GM12878 (cell line): ENCODE results near the gene PGLYRP3. TPM values are rescaled to one million over a fixed set of nuclear protein-coding genes. Genes with fewer than 3 reads are reported as not detected.

ENCODE experiments used
- ATAC-seq: fragments of 200-7000 bp; cut with Tn5 transposase; 3 replicates; pipeline ENCODE4 v1.9.1; 2020; ENCODE audit warnings: mild to moderate bottlenecking, moderate library complexity
- BruUV-seq: library from RNA; stranded (reverse); fragments of 400-500 nt; replicated peaks from 2 replicates; lab custom pipeline; 2021; lab: Mats Ljungman, UMichigan
- CTCF ChIA-PET: fragments of 300-600 bp; sonication (Branson Sonifier 250); formaldehyde crosslinking; extraction: SDS; loops from one replicate; lab custom pipeline; 2021; ENCODE audit warnings: inconsistent platforms; lab: Yijun Ruan, JAX
- POLR2A ChIA-PET: fragments of 350-600 bp; formaldehyde crosslinking; extraction: SDS; loops from one replicate; lab custom pipeline; 2021; ENCODE audit warnings: inconsistent platforms; lab: Charles Lee
- RAD21 ChIA-PET: fragments of 300-600 bp; sonication (Branson Sonifier 250); formaldehyde crosslinking; loops from one replicate; lab custom pipeline; 2023; ENCODE audit warnings: antibody characterized with exemption; ENCODE audit not compliant: unreplicated experiment; lab: Charles Lee
- SMC1A ChIA-PET: fragments of 300-600 bp; sonication (Branson Sonifier 250); formaldehyde crosslinking; loops from one replicate; lab custom pipeline; 2023; ENCODE audit not compliant: unreplicated experiment, uncharacterized antibody; lab: Charles Lee
- DNase-seq: peaks from one replicate; pipeline ENCODE4 v3.0.0-alpha.2; 2011; ENCODE audit warnings: low read depth, low spot score
- FAIRE-seq: peaks from 3 replicates; lab custom pipeline; 2011; peaks lifted over from hg19 to GRCh38; lab: Jason Lieb, UNC
- H2AFZ ChIP-seq: 2 replicates; pipeline ENCODE4 v1.6.0; 2011; ENCODE audit warnings: low read depth, low read length, control low read depth; ENCODE audit not compliant: control insufficient read depth
- H3K27ac ChIP-seq: 2 replicates; pipeline ENCODE4 v1.5.1; 2011; ENCODE audit warnings: control low read depth; ENCODE audit not compliant: control insufficient read depth, insufficient read depth
- H3K27me3 ChIP-seq, 2 experiments: replicated peaks in 1 of 2; 2 replicates each; pipeline versions ENCODE4 v1.6.0 to v1.6.1; 2011; ENCODE audit warnings: low read length in 1 of 2; ENCODE audit not compliant: control insufficient read depth in 2 of 2, insufficient read depth in 2 of 2
- H3K36me3 ChIP-seq, 2 experiments: 2 replicates each; pipeline ENCODE4 v1.5.1; 2011; ENCODE audit warnings: low read length in 1 of 2; ENCODE audit not compliant: control insufficient read depth in 2 of 2, insufficient read depth in 2 of 2
- H3K4me1 ChIP-seq: 2 replicates; pipeline ENCODE4 v1.6.1; 2011; ENCODE audit warnings: mild to moderate bottlenecking, low read length, moderate library complexity, mixed read lengths; ENCODE audit not compliant: control insufficient read depth, insufficient read depth
- H3K4me2 ChIP-seq: 2 replicates; pipeline ENCODE4 v1.6.0; 2011; ENCODE audit warnings: control low read depth; ENCODE audit not compliant: control insufficient read depth, insufficient read depth
- H3K4me3 ChIP-seq: fragments of 200-600 bp; sonication (generic); 2 replicates; pipeline ENCODE4 v1.5.1; 2016
- H3K79me2 ChIP-seq: 2 replicates; pipeline ENCODE4 v1.6.0; 2011; ENCODE audit warnings: low read length; ENCODE audit not compliant: control insufficient read depth, insufficient read depth
- H3K9ac ChIP-seq: 2 replicates; pipeline ENCODE4 v1.8.0; 2011; ENCODE audit warnings: low read length, control low read depth, mixed read lengths; ENCODE audit not compliant: control insufficient read depth, insufficient read depth
- H3K9me3 ChIP-seq: replicated peaks from 3 replicates; pipeline ENCODE4 v1.5.1; 2011; ENCODE audit warnings: mild to moderate bottlenecking, low read length; ENCODE audit not compliant: control insufficient read depth, insufficient read depth
- H4K20me1 ChIP-seq: 2 replicates; pipeline ENCODE4 v1.6.0; 2011; ENCODE audit not compliant: control insufficient read depth, insufficient read depth
- EP300 ChIP-seq, 2 experiments: fragments of 150-350 bp in 1 of 2; IDR thresholded peaks; 2 replicates each; pipeline ENCODE4 v1.6.1; 2011 to 2012; ENCODE audit warnings: low read depth in 2 of 2, low read length in 2 of 2, borderline replicate concordance in 1 of 2, improper control_type of control experiment in 1 of 2, inconsistent platforms in 1 of 2; ENCODE audit not compliant: control insufficient read depth in 1 of 2
- FOXK2 ChIP-seq: fragments of 450-650 bp; IDR thresholded peaks from 2 replicates; pipeline ENCODE4 v1.6.1; 2017; ENCODE audit warnings: mild to moderate bottlenecking, moderate library complexity
- NBN ChIP-seq: fragments of 450-650 bp; IDR thresholded peaks from 2 replicates; pipeline ENCODE4 v1.6.1; 2016
- NFXL1 ChIP-seq: fragments of 450-650 bp; IDR thresholded peaks from 2 replicates; pipeline ENCODE4 v1.6.1; 2017; ENCODE audit warnings: antibody characterized with exemption, mild to moderate bottlenecking, borderline replicate concordance
- RBBP5 ChIP-seq: fragments of 200-600 bp; sonication (generic); conservative IDR thresholded peaks from 2 replicates; pipeline ENCODE4 v1.6.1; 2016
- RCOR1 ChIP-seq: conservative IDR thresholded peaks from 2 replicates; pipeline ENCODE4 v1.6.1; 2012; ENCODE audit warnings: low read depth, low read length, improper control_type of control experiment
- RELA ChIP-seq: fragments of 450-650 bp; IDR thresholded peaks from 2 replicates; pipeline ENCODE4 v1.8.0; 2014; ENCODE audit warnings: borderline replicate concordance; ENCODE audit not compliant: partially characterized antibody
- SRF ChIP-seq, 2 experiments: IDR thresholded peaks; 2 replicates each; pipeline ENCODE4 v1.6.1; 2011; ENCODE audit warnings: low read depth in 2 of 2, low read length in 2 of 2, mild to moderate bottlenecking in 1 of 2, moderate library complexity in 1 of 2
- STAT1 ChIP-seq: fragments of 450-650 bp; conservative IDR thresholded peaks from 2 replicates; pipeline ENCODE4 v1.6.1; 2014; ENCODE audit warnings: antibody characterized with exemption, mild to moderate bottlenecking
- ZNF217 ChIP-seq: fragments of 450-650 bp; IDR thresholded peaks from 2 replicates; pipeline ENCODE4 v1.6.1; 2017; ENCODE audit warnings: antibody characterized with exemption, mild to moderate bottlenecking
- WGBS: methylation state at CpG from one replicate; pipeline ENCODE4 v1.1.6; 2016; ENCODE audit warnings: low lambda C conversion rate; ENCODE audit not compliant: insufficient replicate concordance, insufficient coverage; ENCODE audit errors: missing lambda C conversion rate; 5-methylcytosine and 5-hydroxymethylcytosine counted together
- in situ Hi-C: fragments of 300-500 bp; cut with MboI; formaldehyde crosslinking; loops from 9 replicates; pipeline ENCODE4 v1.14.3; 2018; ENCODE audit warnings: mixed read lengths
- intact Hi-C: fragments of 100-400 bp; cut with micrococcal nuclease; formaldehyde crosslinking; loops from one replicate; pipeline ENCODE4 v1.14.2; 2022; ENCODE audit not compliant: unreplicated experiment
- polyA plus RNA-seq, 11 experiments: library from polyadenylated mRNA; depleted of rRNA in 4 of 11; unstranded in 6 of 11; stranded (reverse) in 5 of 11; fragments of >200 nt; fragmentation: Nextera tagmentation in 4 of 11; fragmentation: Illumina TruSeq in 1 of 11; extraction: Ambion mirVana in 4 of 11; extraction: Trizol in 1 of 11; gene quantifications; 1 replicate in 1 of 11; 2 replicates in 10 of 11; pipeline versions ENCODE4 v1.2.1 to v1.2.3, GENCODE V29; 2011 to 2016; ENCODE audit warnings: inconsistent platforms in 2 of 11, missing spikeins in 2 of 11, low read depth in 1 of 11
- total RNA-seq, 4 experiments: library from RNA; depleted of rRNA in 3 of 4; stranded (reverse); fragments of >200 nt in 3 of 4; fragmentation: Illumina TruSeq in 1 of 4; extraction: Trizol in 1 of 4; gene quantifications; 2 replicates each; pipeline versions ENCODE4 v1.2.1 to v1.2.3, GENCODE V29; 2013 to 2021
- TF ChIP-seq, protein P1 (sequence below): fragments of 450-650 bp; IDR thresholded peaks from 2 replicates; pipeline ENCODE4 v1.6.1; 2017; ENCODE audit warnings: mild to moderate bottlenecking, moderate library complexity

PGLYRP3 gene
- total and polyA plus RNA-seq, 10 of the 15 experiments (the other 5 are each of a cell fraction or from before 2014, with no cell fraction given): 0.10 to 0.49 (median 0.18) TPM; not detected in 7

DNA sequence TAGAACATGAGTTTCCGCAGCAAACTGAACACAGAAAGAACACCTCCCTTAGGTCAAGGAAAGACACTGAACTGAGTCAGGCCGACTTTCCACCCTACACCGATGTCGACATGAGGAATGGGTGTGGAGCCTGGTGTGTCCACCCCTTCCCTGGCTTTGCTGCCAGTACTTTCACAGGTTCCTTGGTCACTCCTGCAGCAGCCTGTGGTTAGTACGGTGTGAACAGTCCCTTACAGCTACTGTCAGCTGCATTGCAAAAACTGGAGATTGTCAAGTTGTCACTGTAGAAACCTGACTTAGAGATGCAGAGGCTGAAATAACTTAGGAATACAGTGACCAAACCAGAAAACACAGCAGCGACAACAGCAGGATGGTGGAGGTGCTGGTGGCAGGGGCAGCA is 7.1 kb downstream of the PGLYRP3 start:
- Histone ChIP-seq H2AFZ (no peak overlapping the region), H3K27ac (no peak overlapping the region), H4K20me1 (no peaks in the 10 kb centered on the region), H3K9me3 (no peaks in the 10 kb centered on the region; the same call in 2 of the 3 replicates), H3K9ac (no peak overlapping the region), H3K4me2 (no peak overlapping the region), H3K79me2 (no peaks in the 10 kb centered on the region), H3K4me1 (no peaks in the 10 kb centered on the region), H3K27me3 (no peaks in the 10 kb centered on the region; a peak in 1 of 4 replicates), H3K4me3 (no peak overlapping the region), H3K36me3 (no peaks in the 10 kb centered on the region)
- intact Hi-C loops (no loop called here), in situ Hi-C loops (no loop called here)
- WGBS: 45% methylated on average over 6 of the region's 6 CpGs
- ChIA-PET SMC1A (interaction anchor here (1.4 kb wide), 1 partner anchor 14 kb away, joined by 3 read pairs; no protein-coding TSS in a partner anchor), POLR2A (no interaction called here), RAD21 (no interaction called here), CTCF (interaction anchor here (1.3 to 3.3 kb wide), 2 partner anchors 8 to 14 kb away, joined by 4 to 11 read pairs; no protein-coding TSS in a partner anchor)
- no peak for TF ChIP-seq STAT1
- no peak for TF ChIP-seq NBN
- TF ChIP-seq EP300 (IDR thresholded peaks at IDR 0.05; ENCODE audit: borderline replicate concordance in 1 of 2, control insufficient read depth in 1 of 2, low read depth in 2 of 2, low read length in 2 of 2): no peak
- no peak for TF ChIP-seq SRF (IDR thresholded peaks at IDR 0.05; ENCODE audit: low read depth in 2 of 2, low read length in 2 of 2)
- TF ChIP-seq RBBP5: no peak
- TF ChIP-seq RCOR1: no peak
- TF ChIP-seq ZNF217: no peak
- TF ChIP-seq FOXK2: no peak
- no peak for ATAC-seq
- no TSS peak for BruUV-seq
- DNase-seq: no peak
- no peak for FAIRE-seq

DNA sequence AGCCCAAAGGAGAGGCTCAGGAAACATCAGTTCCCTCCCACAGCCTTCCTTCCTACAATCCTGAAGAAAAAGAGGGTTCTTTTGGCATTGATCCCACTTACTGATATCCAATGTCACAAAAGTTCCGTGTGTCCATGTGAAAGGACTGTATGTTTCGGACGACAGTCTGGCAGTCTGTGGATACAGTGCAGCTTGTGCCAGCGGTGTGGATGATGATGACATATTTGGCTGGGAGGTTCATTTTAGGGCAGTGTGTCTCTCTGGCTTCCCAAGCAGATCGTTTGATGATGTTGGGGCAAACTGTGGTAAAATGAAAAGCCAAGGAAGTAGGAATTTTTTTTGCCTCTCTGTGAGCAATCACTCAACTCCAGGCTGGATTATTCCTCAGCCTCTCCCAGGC is 10.4 kb downstream of the PGLYRP3 start:
- ATAC-seq: no peak
- ChIA-PET RAD21 (no interaction called here), SMC1A (interaction anchor here (1.9 kb wide), 1 partner anchor 9 kb away, joined by 5 read pairs; no protein-coding TSS in a partner anchor), POLR2A (no interaction called here), CTCF (interaction anchor here (0.6 kb wide), 1 partner anchor 64 kb away, joined by 3 read pairs; no protein-coding TSS in a partner anchor)
- no peaks in the 10 kb centered on the region for H3K4me1 ChIP-seq
- BruUV-seq: no TSS peak
- intact Hi-C loops: no loop called here
- H4K20me1 ChIP-seq: no peaks in the 10 kb centered on the region
- FAIRE-seq: no peak
- H3K36me3 ChIP-seq: no peaks in the 10 kb centered on the region
- DNase-seq: no peak
- H3K9ac ChIP-seq: no peak overlapping the region
- no peak overlapping the region for H2AFZ ChIP-seq
- no peak overlapping the region for H3K27ac ChIP-seq
- no peak overlapping the region for H3K4me2 ChIP-seq
- H3K79me2 ChIP-seq: no peaks in the 10 kb centered on the region
- no peaks in the 10 kb centered on the region; a peak in 1 of 4 replicates for H3K27me3 ChIP-seq
- in situ Hi-C loops: no loop called here
- WGBS: 32% methylated on average over 5 of the region's 5 CpGs
- H3K9me3 ChIP-seq: no peaks in the 10 kb centered on the region; the same call in 2 of the 3 replicates
- H3K4me3 ChIP-seq: no peak overlapping the region
- TF ChIP-seq RELA (no peak), NFXL1 (no peak), RBBP5 (no peak)
- TF ChIP-seq, protein P1, sequence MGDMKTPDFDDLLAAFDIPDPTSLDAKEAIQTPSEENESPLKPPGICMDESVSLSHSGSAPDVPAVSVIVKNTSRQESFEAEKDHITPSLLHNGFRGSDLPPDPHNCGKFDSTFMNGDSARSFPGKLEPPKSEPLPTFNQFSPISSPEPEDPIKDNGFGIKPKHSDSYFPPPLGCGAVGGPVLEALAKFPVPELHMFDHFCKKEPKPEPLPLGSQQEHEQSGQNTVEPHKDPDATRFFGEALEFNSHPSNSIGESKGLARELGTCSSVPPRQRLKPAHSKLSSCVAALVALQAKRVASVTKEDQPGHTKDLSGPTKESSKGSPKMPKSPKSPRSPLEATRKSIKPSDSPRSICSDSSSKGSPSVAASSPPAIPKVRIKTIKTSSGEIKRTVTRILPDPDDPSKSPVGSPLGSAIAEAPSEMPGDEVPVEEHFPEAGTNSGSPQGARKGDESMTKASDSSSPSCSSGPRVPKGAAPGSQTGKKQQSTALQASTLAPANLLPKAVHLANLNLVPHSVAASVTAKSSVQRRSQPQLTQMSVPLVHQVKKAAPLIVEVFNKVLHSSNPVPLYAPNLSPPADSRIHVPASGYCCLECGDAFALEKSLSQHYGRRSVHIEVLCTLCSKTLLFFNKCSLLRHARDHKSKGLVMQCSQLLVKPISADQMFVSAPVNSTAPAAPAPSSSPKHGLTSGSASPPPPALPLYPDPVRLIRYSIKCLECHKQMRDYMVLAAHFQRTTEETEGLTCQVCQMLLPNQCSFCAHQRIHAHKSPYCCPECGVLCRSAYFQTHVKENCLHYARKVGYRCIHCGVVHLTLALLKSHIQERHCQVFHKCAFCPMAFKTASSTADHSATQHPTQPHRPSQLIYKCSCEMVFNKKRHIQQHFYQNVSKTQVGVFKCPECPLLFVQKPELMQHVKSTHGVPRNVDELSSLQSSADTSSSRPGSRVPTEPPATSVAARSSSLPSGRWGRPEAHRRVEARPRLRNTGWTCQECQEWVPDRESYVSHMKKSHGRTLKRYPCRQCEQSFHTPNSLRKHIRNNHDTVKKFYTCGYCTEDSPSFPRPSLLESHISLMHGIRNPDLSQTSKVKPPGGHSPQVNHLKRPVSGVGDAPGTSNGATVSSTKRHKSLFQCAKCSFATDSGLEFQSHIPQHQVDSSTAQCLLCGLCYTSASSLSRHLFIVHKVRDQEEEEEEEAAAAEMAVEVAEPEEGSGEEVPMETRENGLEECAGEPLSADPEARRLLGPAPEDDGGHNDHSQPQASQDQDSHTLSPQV: no peak
